ENCODE results near the gene XRN1.
"Not testable (repeated sequence)": the region's sequence is repeated elsewhere in the genome, so short reads cannot be mapped to it uniquely, and the experiment has no call there.

The XRN1 gene

GRCh38 chr3:142324275-142324953 is 123.4 kb downstream of the XRN1 start:
- not testable (repeated sequence) for DNase-seq (ENCODE audit: low spot score)

GRCh38 chr3:142319912-142320311 is 127.9 kb downstream of the XRN1 start:
- no peak for DNase-seq (ENCODE audit: low spot score)

- DNase-seq (ENCODE audit: low spot score) = no peak
Measured at GRCh38 chr3:142319094-142319493, 128.7 kb downstream of the XRN1 start.

- no peak for DNase-seq (ENCODE audit: low spot score)
Measured at GRCh38 chr3:142318331-142318730, 129.5 kb downstream of the XRN1 start.

GRCh38 chr3:142315978-142316388 is 131.9 kb downstream of the XRN1 start:
- DNase-seq (ENCODE audit: low spot score) = peak; percentile 25

GRCh38 chr3:142315083-142315482 is 132.8 kb downstream of the XRN1 start:
- no peak for DNase-seq (ENCODE audit: low spot score)

- DNase-seq (ENCODE audit: low spot score) = no peak
Measured at GRCh38 chr3:142310439-142310838, 137.4 kb downstream of the XRN1 start.

- not testable (repeated sequence) for DNase-seq (ENCODE audit: low spot score)
Measured at GRCh38 chr3:142302847-142303246, 145.0 kb downstream of the XRN1 start.

- no peak for DNase-seq (ENCODE audit: low spot score)
Measured at GRCh38 chr3:142298626-142299025, 149.2 kb downstream of the XRN1 start.

GRCh38 chr3:142296507-142296906 is 151.3 kb downstream of the XRN1 start:
- DNase-seq (ENCODE audit: low spot score) = no peak

- no peak for DNase-seq (ENCODE audit: low spot score)
Measured at GRCh38 chr3:142287866-142288638, 159.8 kb downstream of the XRN1 start.

- DNase-seq (ENCODE audit: low spot score) = no peak
Measured at GRCh38 chr3:142285083-142285517, 162.7 kb downstream of the XRN1 start.

- DNase-seq (ENCODE audit: low spot score) = no peak
Measured at GRCh38 chr3:142282503-142282902, 165.3 kb downstream of the XRN1 start.

GRCh38 chr3:142281474-142281873 is 166.4 kb downstream of the XRN1 start:
- DNase-seq (ENCODE audit: low spot score) = no peak

GRCh38 chr3:142279965-142280590 is 167.8 kb downstream of the XRN1 start:
- peak; percentile 33 for DNase-seq (ENCODE audit: low spot score)

- no peak for DNase-seq (ENCODE audit: low spot score)
Measured at GRCh38 chr3:142278451-142278850, 169.4 kb downstream of the XRN1 start.

- no peak for DNase-seq (ENCODE audit: low spot score)
Measured at GRCh38 chr3:142276781-142277180, 171.1 kb downstream of the XRN1 start.

GRCh38 chr3:142275856-142276255 is 172.0 kb downstream of the XRN1 start:
- DNase-seq (ENCODE audit: low spot score) = no peak

- DNase-seq (ENCODE audit: low spot score) = no peak
Measured at GRCh38 chr3:142274908-142275307, 172.9 kb downstream of the XRN1 start.

GRCh38 chr3:142273501-142273900 is 174.3 kb downstream of the XRN1 start:
- DNase-seq (ENCODE audit: low spot score) = no peak

GRCh38 chr3:142272200-142272891 is 175.5 kb downstream of the XRN1 start:
- DNase-seq (ENCODE audit: low spot score) = no peak

GRCh38 chr3:142270407-142270806 is 177.4 kb downstream of the XRN1 start:
- no peak for DNase-seq (ENCODE audit: low spot score)
